CD4-positive, alpha-beta memory T cell (primary cell): Measurements from ENCODE around the gene DYNC2LI1. TPM values are rescaled to one million over a fixed set of nuclear protein-coding genes. Genes with fewer than 3 reads are reported as not detected.
"Not testable (repeated sequence)": the region's sequence is repeated elsewhere in the genome, so short reads cannot be mapped to it uniquely, and the experiment has no call there.

Experiments used
- CTCF ChIA-PET: fragments of 350-600 bp; sonication (Branson Sonifier 250); formaldehyde crosslinking; loops from one replicate; lab custom pipeline; 2021; ENCODE audit warnings: inconsistent platforms; ENCODE audit not compliant: partially characterized antibody; lab: Charles Lee
- POLR2A ChIA-PET: fragments of 350-600 bp; sonication (Branson Sonifier 250); formaldehyde crosslinking; loops from one replicate; lab custom pipeline; 2021; ENCODE audit not compliant: partially characterized antibody; lab: Charles Lee
- DNase-seq, 5 donors: peaks; one replicate each; pipeline versions ENCODE4 v3.0.0 to v3.0.0-alpha.2; 2020 to 2022; ENCODE audit warnings: mixed read lengths in 1 of 5
- H3K27ac ChIP-seq: one replicate; pipeline ENCODE4 v1.7.0; 2013; ENCODE audit warnings: low read depth, low read length
- H3K27me3 ChIP-seq: 2 replicates; pipeline ENCODE4 v1.7.0; 2013; ENCODE audit warnings: mild to moderate bottlenecking, low read length, moderate library complexity; ENCODE audit not compliant: insufficient read depth
- H3K36me3 ChIP-seq: 2 replicates; pipeline ENCODE4 v1.7.0; 2013; ENCODE audit warnings: mild to moderate bottlenecking, low read length, moderate library complexity; ENCODE audit not compliant: insufficient read depth
- H3K4me1 ChIP-seq: 2 replicates; pipeline ENCODE4 v1.7.0; 2013; ENCODE audit warnings: mild to moderate bottlenecking, low read length, moderate library complexity; ENCODE audit not compliant: insufficient read depth
- H3K4me3 ChIP-seq, 2 donors: one replicate each; pipeline ENCODE4 v1.7.0; 2013; ENCODE audit warnings: low read length in 2 of 2, mild to moderate bottlenecking in 1 of 2
- H3K9me3 ChIP-seq, 2 donors: one replicate each; pipeline ENCODE4 v1.7.0; 2013; ENCODE audit warnings: low read length in 2 of 2, control low read depth in 1 of 2; ENCODE audit not compliant: control insufficient read depth in 1 of 2
- H3K27ac Mint-ChIP-seq, 7 donors: one replicate each; pipeline ENCODE4 v1.8.0; 2020 to 2021; ENCODE audit warnings: mixed read lengths in 7 of 7, mild to moderate bottlenecking in 6 of 7, inconsistent platforms in 3 of 7, moderate library complexity in 3 of 7
- H3K27me3 Mint-ChIP-seq, 2 donors: one replicate each; pipeline ENCODE4 v1.8.0; 2020 to 2021; ENCODE audit warnings: mixed read lengths in 2 of 2
- H3K36me3 Mint-ChIP-seq, 2 donors: one replicate each; pipeline ENCODE4 v1.8.0; 2020 to 2021; ENCODE audit warnings: mixed read lengths in 2 of 2, inconsistent platforms in 1 of 2, mild to moderate bottlenecking in 1 of 2
- H3K4me1 Mint-ChIP-seq, 4 donors: one replicate each; pipeline ENCODE4 v1.8.0; 2020 to 2021; ENCODE audit warnings: mixed read lengths in 4 of 4, mild to moderate bottlenecking in 1 of 4
- H3K4me3 Mint-ChIP-seq, 8 donors: one replicate each; pipeline ENCODE4 v1.8.0; 2020 to 2021; ENCODE audit warnings: mixed read lengths in 8 of 8, mild to moderate bottlenecking in 7 of 8, moderate library complexity in 6 of 8, inconsistent platforms in 3 of 8
- H3K9me3 Mint-ChIP-seq, 8 donors: one replicate each; pipeline ENCODE4 v1.8.0; 2020 to 2021; ENCODE audit warnings: mixed read lengths in 8 of 8, mild to moderate bottlenecking in 5 of 8, inconsistent platforms in 3 of 8, moderate library complexity in 1 of 8
- intact Hi-C: fragments of 100-400 bp; cut with micrococcal nuclease; formaldehyde crosslinking; loops from one replicate; pipeline ENCODE4 v1.15.1; 2023
- polyA plus RNA-seq, 2 donors: library from polyadenylated mRNA; unstranded; fragments of 300-500 nt; fragmentation: Illumina TruSeq; gene quantifications; one replicate each; pipeline ENCODE4 v1.2.3, GENCODE V29; 2021
- total RNA-seq, 2 experiments: library from RNA; stranded (reverse); gene quantifications; one replicate each; pipeline ENCODE4 v1.2.3, GENCODE V29; 2021

DYNC2LI1 gene
- total RNA-seq, result 1 to 10 TPM; 2.9 to 3.9 TPM
- 1 to 10 TPM; 5.1 to 7.1 TPM for polyA plus RNA-seq

GRCh38 chr2:43773876-43774613 lies at the start of gene DYNC2LI1:
TSS of gene DYNC2LI1 (plus strand) at chr2:43774039. CDS start at chr2:43774139, 100 bp downstream.
- Mint-ChIP-seq H3K4me3 (peak within 1 kb of the TSS; percentile 93 to 98 (median 96)), H3K27me3 (peaks cover 3% of the 10 kb centered on the region in 2 donors), H3K4me1 (peaks cover 7 to 13% (median 11%) of the 10 kb centered on the region in 4 donors), H3K9me3 (no peaks in the 10 kb centered on the region), H3K27ac (peak within 1 kb of the TSS; percentile 58 to 97 (median 91)), H3K36me3 (peaks cover 0 to 2% of the 10 kb centered on the region in 2 donors)
- no peaks in the 10 kb centered on the region for H3K36me3 ChIP-seq
- POLR2A ChIA-PET, result interaction anchor here (0.8 kb wide), 1 partner anchor 964 kb away, joined by 4 read pairs; no protein-coding TSS in a partner anchor
- peak; percentile 65 to 75 (median 70) for DNase-seq
- H3K27ac ChIP-seq, result peak within 1 kb of the TSS; percentile 53
- no peaks in the 10 kb centered on the region for H3K9me3 ChIP-seq
- H3K27me3 ChIP-seq, result no peaks in the 10 kb centered on the region
- H3K4me1 ChIP-seq, result peaks cover 12% of the 10 kb centered on the region
- CTCF ChIA-PET, result interaction anchor here (1.1 to 1.3 kb wide), 4 partner anchors 9 to 946 kb away, joined by 3 read pairs; no protein-coding TSS in a partner anchor
- H3K4me3 ChIP-seq, result peak within 1 kb of the TSS; percentile 93 to 100
- intact Hi-C loops, result loop anchor here (2.0 to 10.0 kb wide), 2 partner anchors 139 to 223 kb away; partner anchors contain the start of gene PLEKHH2

- H3K27ac ChIP-seq, result no peak overlapping the region
- Mint-ChIP-seq H3K4me3 (no peak overlapping the region), H3K27me3 (peaks cover 3 to 4% of the 10 kb centered on the region in 2 donors), H3K36me3 (no peaks in the 10 kb centered on the region), H3K9me3 (no peaks in the 10 kb centered on the region), H3K27ac (no peak overlapping the region), H3K4me1 (no peaks in the 10 kb centered on the region)
- CTCF ChIA-PET, result no interaction called here
- H3K27me3 ChIP-seq, result no peaks in the 10 kb centered on the region
- H3K4me3 ChIP-seq, result no peak overlapping the region
- POLR2A ChIA-PET, result no interaction called here
- H3K36me3 ChIP-seq, result no peaks in the 10 kb centered on the region
- H3K4me1 ChIP-seq, result no peaks in the 10 kb centered on the region
- no peak for DNase-seq
- intact Hi-C loops, result no loop called here
- no peaks in the 10 kb centered on the region for H3K9me3 ChIP-seq
Measured at GRCh38 chr2:43724728-43725526, 48.9 kb upstream of the DYNC2LI1 start.

GRCh38 chr2:43725711-43726246 lies 48.1 kb upstream of the DYNC2LI1 start:
- no peaks in the 10 kb centered on the region for H3K9me3 Mint-ChIP-seq
- H3K27ac ChIP-seq, result no peak overlapping the region

GRCh38 chr2:43726961-43727633 lies 46.7 kb upstream of the DYNC2LI1 start:
- H3K36me3 ChIP-seq, result not testable (repeated sequence)

More at GRCh38 chr2:43725711-43726246, 48.1 kb upstream of the DYNC2LI1 start:
- intact Hi-C loops, result no loop called here
- Mint-ChIP-seq H3K27me3 (peaks cover 3% of the 10 kb centered on the region in 2 donors), H3K27ac (no peak overlapping the region), H3K4me3 (no peak overlapping the region), H3K4me1 (no peaks in the 10 kb centered on the region), H3K36me3 (no peaks in the 10 kb centered on the region)
- Histone ChIP-seq H3K36me3 (no peaks in the 10 kb centered on the region), H3K9me3 (no peaks in the 10 kb centered on the region), H3K27me3 (no peaks in the 10 kb centered on the region), H3K4me1 (no peaks in the 10 kb centered on the region), H3K4me3 (no peak overlapping the region)
- ChIA-PET CTCF (no interaction called here), POLR2A (no interaction called here)
- DNase-seq, result no peak

GRCh38 chr2:43727634-43728014 lies 46.2 kb upstream of the DYNC2LI1 start:
- Mint-ChIP-seq H3K9me3 (no peaks in the 10 kb centered on the region), H3K4me3 (no peak overlapping the region), H3K27ac (no peak overlapping the region), H3K36me3 (no peaks in the 10 kb centered on the region), H3K4me1 (no peaks in the 10 kb centered on the region), H3K27me3 (peaks cover 3 to 5% of the 10 kb centered on the region in 2 donors)
- no peak overlapping the region for H3K27ac ChIP-seq
- no peaks in the 10 kb centered on the region for H3K9me3 ChIP-seq
- ChIA-PET CTCF (no interaction called here), POLR2A (no interaction called here)
- H3K36me3 ChIP-seq, result no peaks in the 10 kb centered on the region
- intact Hi-C loops, result no loop called here
- H3K4me3 ChIP-seq, result no peak overlapping the region
- no peaks in the 10 kb centered on the region for H3K4me1 ChIP-seq
- no peak for DNase-seq
- H3K27me3 ChIP-seq, result no peaks in the 10 kb centered on the region

More at GRCh38 chr2:43726961-43727633, 46.7 kb upstream of the DYNC2LI1 start:
- H3K36me3 Mint-ChIP-seq, H3K9me3 Mint-ChIP-seq, H3K27me3 ChIP-seq, H3K27ac Mint-ChIP-seq, CTCF ChIA-PET, H3K27me3 Mint-ChIP-seq, H3K4me1 ChIP-seq, H3K4me1 Mint-ChIP-seq, H3K27ac ChIP-seq, POLR2A ChIA-PET, H3K9me3 ChIP-seq, intact Hi-C loops, H3K4me3 Mint-ChIP-seq, H3K4me3 ChIP-seq, DNase-seq: not testable (repeated sequence)

- H3K9me3 Mint-ChIP-seq, result no peaks in the 10 kb centered on the region
- H3K4me3 Mint-ChIP-seq, result no peak overlapping the region
- intact Hi-C loops, result no loop called here
- ChIA-PET CTCF (no interaction called here), POLR2A (no interaction called here)
- Histone ChIP-seq H3K9me3 (no peaks in the 10 kb centered on the region), H3K36me3 (no peaks in the 10 kb centered on the region), H3K27me3 (no peaks in the 10 kb centered on the region), H3K27ac (no peak overlapping the region), H3K4me1 (no peaks in the 10 kb centered on the region), H3K4me3 (no peak overlapping the region)
- H3K27me3 Mint-ChIP-seq, result peaks cover 3 to 4% of the 10 kb centered on the region in 2 donors
- H3K4me1 Mint-ChIP-seq, result no peaks in the 10 kb centered on the region
- no peak for DNase-seq
- H3K36me3 Mint-ChIP-seq, result no peaks in the 10 kb centered on the region
- no peak overlapping the region for H3K27ac Mint-ChIP-seq
Measured at GRCh38 chr2:43729491-43730174, 44.2 kb upstream of the DYNC2LI1 start.
